HG03469 (cell line): ENCODE data around the gene TRAF3IP1.
"Not testable (repeated sequence)": the region's sequence is repeated elsewhere in the genome, so short reads cannot be mapped to it uniquely, and the experiment has no call there.

Source experiments
- ATAC-seq: cut with Tn5 transposase; IDR thresholded peaks from one replicate; pipeline ENCODE4 v1.9.1; 2021; ENCODE audit warnings: mild to moderate bottlenecking, moderate library complexity, moderate number of reproducible peaks; ENCODE audit not compliant: unreplicated experiment

Gene TRAF3IP1

DNA sequence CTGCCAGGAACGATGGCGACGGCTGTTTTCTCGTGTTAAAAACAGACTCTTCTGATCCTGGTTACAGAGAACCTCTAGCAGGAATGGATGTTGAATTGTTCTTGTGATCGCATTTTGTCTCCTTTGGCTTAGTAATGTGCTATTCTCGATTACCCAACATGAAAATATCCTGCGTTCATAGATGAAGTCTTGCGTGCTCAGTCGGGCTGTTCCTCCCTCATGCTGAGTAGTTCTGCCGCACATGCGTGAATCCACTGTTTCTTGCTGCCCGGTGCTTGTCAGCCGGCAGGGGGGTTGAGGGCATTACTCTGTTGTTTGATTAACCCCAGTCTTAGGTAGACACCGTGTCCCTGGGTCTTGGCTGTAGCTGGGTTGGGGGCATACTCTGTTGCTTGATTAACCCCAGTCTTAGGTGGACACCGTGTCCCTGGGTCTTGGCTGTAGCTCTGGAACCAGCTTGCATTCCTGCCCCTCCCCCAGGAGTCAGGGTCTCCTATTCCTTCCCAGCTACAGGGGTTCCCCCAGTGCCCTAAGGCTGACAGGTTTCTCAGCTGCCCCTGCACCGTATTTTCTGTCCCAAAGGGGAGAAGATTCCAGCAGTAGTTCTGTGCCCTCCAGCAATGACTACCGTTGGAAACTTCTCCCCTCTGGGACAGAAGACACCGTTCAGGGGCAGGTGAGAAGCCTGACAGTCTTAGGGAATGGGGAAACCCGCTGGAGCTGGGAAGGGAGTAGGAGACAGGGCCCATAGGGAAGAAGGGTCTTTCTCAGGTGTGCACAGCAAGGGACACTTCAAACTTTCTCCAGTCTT, 84.3 kb downstream of the TRAF3IP1 start:
- no peak for ATAC-seq

- ATAC-seq = not testable (repeated sequence)
These were observed 84.9 kb downstream of the TRAF3IP1 start for GRCh38 chr2:238405217-238405555.

GRCh38 chr2:238406221-238406997, 86.1 kb downstream of the TRAF3IP1 start:
- no peak for ATAC-seq

DNA sequence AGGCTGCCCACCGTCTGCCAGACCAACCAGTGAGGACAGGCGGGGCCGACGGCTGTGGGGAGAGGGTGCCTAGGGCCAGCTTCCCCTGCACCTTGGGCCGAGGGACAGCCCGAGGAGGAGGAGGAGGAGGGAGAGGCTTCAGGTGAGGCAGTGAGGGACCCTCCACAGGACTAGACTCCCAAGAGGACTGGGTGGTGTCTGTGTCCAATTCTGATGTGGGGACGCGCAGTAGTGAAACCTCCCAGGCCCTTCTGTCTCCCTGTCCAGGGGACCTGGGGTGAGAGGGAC, 86.6 kb downstream of the TRAF3IP1 start:
- no peak for ATAC-seq

- ATAC-seq = no peak
These were observed 87.2 kb downstream of the TRAF3IP1 start for GRCh38 chr2:238407566-238407965.

DNA sequence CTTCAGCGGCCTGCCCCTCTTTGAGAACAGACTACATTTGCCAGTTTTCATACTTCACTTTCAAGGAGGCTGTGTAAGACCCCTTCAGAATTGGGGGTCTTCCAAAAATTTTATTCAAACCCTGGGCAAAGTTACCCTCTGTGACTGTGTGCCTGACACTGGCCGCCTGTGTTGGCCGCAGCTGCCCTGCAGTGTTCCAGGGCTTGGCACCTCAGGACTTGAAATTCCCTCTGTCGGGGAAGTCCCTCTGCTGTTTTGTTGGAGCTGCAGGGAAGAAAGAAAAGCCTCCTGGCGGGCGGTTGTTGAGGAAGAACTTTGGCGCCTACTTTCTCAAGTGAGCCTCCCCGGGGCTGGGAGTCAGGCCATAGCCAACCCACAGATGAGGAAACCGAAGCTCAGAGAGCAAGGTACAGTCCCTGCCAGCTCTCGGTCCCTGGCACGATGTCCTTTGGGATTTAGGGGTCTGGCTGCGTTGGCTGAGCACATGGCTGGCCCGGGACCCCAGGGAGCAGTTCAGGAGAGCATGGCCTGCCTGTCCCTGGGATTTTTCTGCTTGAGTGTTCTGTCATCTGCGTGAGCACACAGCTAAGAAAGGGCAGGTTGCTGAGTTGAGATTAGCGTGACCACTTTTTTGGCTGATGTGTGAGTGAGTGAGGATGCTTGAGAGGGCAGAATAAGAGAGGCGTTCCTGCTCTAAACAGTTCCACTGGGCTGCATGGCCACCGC, 88.5 kb downstream of the TRAF3IP1 start:
- no peak for ATAC-seq

GRCh38 chr2:238409341-238410199, 89.3 kb downstream of the TRAF3IP1 start:
- ATAC-seq = no peak

- ATAC-seq = no peak
These were observed 91.9 kb downstream of the TRAF3IP1 start for GRCh38 chr2:238412067-238412767.

GRCh38 chr2:238413368-238413767, 93.0 kb downstream of the TRAF3IP1 start:
- no peak for ATAC-seq

- no peak for ATAC-seq
These were observed 94.9 kb downstream of the TRAF3IP1 start for GRCh38 chr2:238415036-238415764.

DNA sequence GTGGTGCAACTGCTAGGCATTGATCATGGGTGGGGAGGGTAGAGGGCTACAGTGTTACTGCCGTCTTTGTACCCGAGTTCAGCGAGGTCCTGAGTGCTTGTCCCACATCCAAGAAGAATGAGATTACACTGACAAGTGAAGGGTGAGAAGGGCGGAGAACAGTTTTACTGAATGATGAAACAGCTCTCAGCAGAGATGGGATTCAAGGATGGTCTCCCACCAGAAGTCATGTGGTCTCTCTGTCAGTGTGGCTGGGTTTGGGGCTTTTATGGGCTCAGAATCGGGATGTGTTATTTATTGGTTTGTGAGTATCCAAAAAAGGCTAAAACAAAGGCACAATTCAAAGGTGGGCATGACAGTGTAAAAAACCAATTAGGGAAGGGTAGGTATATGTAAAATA, 95.6 kb downstream of the TRAF3IP1 start:
- ATAC-seq = no peak

GRCh38 chr2:238418196-238418998, 98.1 kb downstream of the TRAF3IP1 start:
- no peak for ATAC-seq

GRCh38 chr2:238418999-238419546, 98.8 kb downstream of the TRAF3IP1 start:
- no peak for ATAC-seq

GRCh38 chr2:238420442-238420841, 100.1 kb downstream of the TRAF3IP1 start:
- no peak for ATAC-seq

- ATAC-seq = no peak
These were observed 100.8 kb downstream of the TRAF3IP1 start for GRCh38 chr2:238420878-238421694.

- ATAC-seq = no peak
These were observed 101.3 kb downstream of the TRAF3IP1 start for GRCh38 chr2:238421695-238422035.

GRCh38 chr2:238422285-238422684, 102.0 kb downstream of the TRAF3IP1 start:
- ATAC-seq = no peak

- no peak for ATAC-seq
These were observed 102.6 kb downstream of the TRAF3IP1 start for GRCh38 chr2:238422940-238423339.
